Tibial nerve (tissue), 4 donors: ENCODE data around the gene LMO7.

Experiments
- EP300 ChIP-seq, 2 donors: sonication (generic); formaldehyde crosslinking; IDR thresholded peaks; one replicate each; pipeline ENCODE4 v1.6.1; 2017; ENCODE audit warnings: antibody characterized with exemption in 2 of 2, mild to moderate bottlenecking in 1 of 2
- TF ChIP-seq, protein P1 (sequence below), 5 experiments: fragments of 200-600 bp in 3 of 5; fragments of 450-650 bp in 2 of 5; sonication (generic) in 3 of 5; IDR thresholded peaks; one replicate each; pipeline ENCODE4 v1.5.1; 2016 to 2019; ENCODE audit warnings: antibody characterized with exemption in 5 of 5, mild to moderate bottlenecking in 3 of 5, moderate library complexity in 2 of 5

DNA sequence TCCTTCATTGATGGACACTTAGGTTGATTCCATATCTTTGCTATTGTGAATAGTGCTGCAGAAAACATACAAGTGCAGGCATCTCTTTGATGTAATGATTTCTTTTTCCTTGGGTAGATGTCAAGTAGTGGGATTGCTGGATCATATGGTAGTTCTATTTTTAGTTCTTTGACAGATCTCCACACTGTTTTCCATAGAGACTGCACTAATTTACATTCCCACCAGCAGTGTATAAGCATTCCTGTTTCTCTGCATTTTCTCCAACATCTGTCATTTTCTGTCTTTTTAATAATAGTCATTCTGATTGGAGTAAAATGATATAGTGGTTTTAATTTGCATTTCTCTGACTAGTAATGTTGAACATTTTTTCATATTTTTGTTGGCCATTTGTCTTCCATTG is 116.7 kb downstream of the LMO7 start:
- no peak for TF ChIP-seq EP300 (IDR thresholded peaks at IDR 0.05)
- TF ChIP-seq, protein P1, sequence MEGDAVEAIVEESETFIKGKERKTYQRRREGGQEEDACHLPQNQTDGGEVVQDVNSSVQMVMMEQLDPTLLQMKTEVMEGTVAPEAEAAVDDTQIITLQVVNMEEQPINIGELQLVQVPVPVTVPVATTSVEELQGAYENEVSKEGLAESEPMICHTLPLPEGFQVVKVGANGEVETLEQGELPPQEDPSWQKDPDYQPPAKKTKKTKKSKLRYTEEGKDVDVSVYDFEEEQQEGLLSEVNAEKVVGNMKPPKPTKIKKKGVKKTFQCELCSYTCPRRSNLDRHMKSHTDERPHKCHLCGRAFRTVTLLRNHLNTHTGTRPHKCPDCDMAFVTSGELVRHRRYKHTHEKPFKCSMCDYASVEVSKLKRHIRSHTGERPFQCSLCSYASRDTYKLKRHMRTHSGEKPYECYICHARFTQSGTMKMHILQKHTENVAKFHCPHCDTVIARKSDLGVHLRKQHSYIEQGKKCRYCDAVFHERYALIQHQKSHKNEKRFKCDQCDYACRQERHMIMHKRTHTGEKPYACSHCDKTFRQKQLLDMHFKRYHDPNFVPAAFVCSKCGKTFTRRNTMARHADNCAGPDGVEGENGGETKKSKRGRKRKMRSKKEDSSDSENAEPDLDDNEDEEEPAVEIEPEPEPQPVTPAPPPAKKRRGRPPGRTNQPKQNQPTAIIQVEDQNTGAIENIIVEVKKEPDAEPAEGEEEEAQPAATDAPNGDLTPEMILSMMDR (IDR thresholded peaks at IDR 0.05) = no peak
